Activated naive CD4-positive, alpha-beta T cell (primary cell): ENCODE results near the gene RBBP8.
"Not testable (repeated sequence)": the region's sequence is repeated elsewhere in the genome, so short reads cannot be mapped to it uniquely, and the experiment has no call there.

Experiments used
- DNase-seq, 4 experiments: peaks; one replicate each; lab custom pipeline; 2025; lab: John Stamatoyannopoulos, UW

RBBP8 gene

GRCh38 chr18:22943847-22944246 lies 10.7 kb downstream of the RBBP8 start:
- no peak for DNase-seq

- no peak for DNase-seq
Observed at GRCh38 chr18:22946217-22946616, 13.1 kb downstream of the RBBP8 start.

GRCh38 chr18:22946846-22947245 lies 13.7 kb downstream of the RBBP8 start:
- DNase-seq, result no peak

GRCh38 chr18:22951823-22952222 lies 18.7 kb downstream of the RBBP8 start:
- DNase-seq, result no peak

GRCh38 chr18:22952525-22952924 lies 19.4 kb downstream of the RBBP8 start:
- DNase-seq, result no peak

GRCh38 chr18:22953982-22954381 lies 20.9 kb downstream of the RBBP8 start:
- DNase-seq, result not testable (repeated sequence)

- no peak for DNase-seq
Observed at GRCh38 chr18:22956226-22956625, 23.1 kb downstream of the RBBP8 start.

GRCh38 chr18:22961156-22961555 lies 28.0 kb downstream of the RBBP8 start:
- no peak for DNase-seq

GRCh38 chr18:22962004-22962403 lies 28.9 kb downstream of the RBBP8 start:
- DNase-seq, result no peak

- no peak for DNase-seq
Observed at GRCh38 chr18:22964116-22964515, 31.0 kb downstream of the RBBP8 start.

GRCh38 chr18:22964722-22965121 lies 31.6 kb downstream of the RBBP8 start:
- no peak for DNase-seq

GRCh38 chr18:22971038-22971437 lies 37.9 kb downstream of the RBBP8 start:
- DNase-seq, result no peak

- DNase-seq, result no peak
Observed at GRCh38 chr18:22974001-22974400, 40.9 kb downstream of the RBBP8 start.

- DNase-seq, result no peak
Observed at GRCh38 chr18:22974707-22975106, 41.6 kb downstream of the RBBP8 start.

GRCh38 chr18:22975508-22975907 lies 42.4 kb downstream of the RBBP8 start:
- DNase-seq, result no peak

- no peak for DNase-seq
Observed at GRCh38 chr18:22977847-22978701, 44.9 kb downstream of the RBBP8 start.

- DNase-seq, result no peak
Observed at GRCh38 chr18:22980394-22980793, 47.3 kb downstream of the RBBP8 start.

- DNase-seq, result no peak
Observed at GRCh38 chr18:22981274-22982133, 48.4 kb downstream of the RBBP8 start.

- DNase-seq, result no peak
Observed at GRCh38 chr18:22983175-22983574, 50.0 kb downstream of the RBBP8 start.

- DNase-seq, result no peak
Observed at GRCh38 chr18:22985250-22985649, 52.1 kb downstream of the RBBP8 start.

- DNase-seq, result no peak
Observed at GRCh38 chr18:22987547-22988189, 54.5 kb downstream of the RBBP8 start.

GRCh38 chr18:22988208-22988607 lies 55.1 kb downstream of the RBBP8 start:
- DNase-seq, result no peak

GRCh38 chr18:22998344-22998743 lies 65.2 kb downstream of the RBBP8 start:
- DNase-seq, result no peak
